Measurements from ENCODE around the gene HCN4.

- TF ChIP-seq CTCF (IDR thresholded peaks at IDR 0.05; ENCODE audit: low read depth, low read length, missing input control), result no peak
- TF ChIP-seq REST (IDR thresholded peaks at IDR 0.05), result no peak
- no peak for TF ChIP-seq FOXA1 (IDR thresholded peaks at IDR 0.05)
- no peak for TF ChIP-seq SP1 (IDR thresholded peaks at IDR 0.05)
- TF ChIP-seq TAF1 (conservative IDR thresholded peaks at IDR 0.05), result no peak
- no peak for TF ChIP-seq RAD21 (IDR thresholded peaks at IDR 0.05)
- TF ChIP-seq MAX (IDR thresholded peaks at IDR 0.05), result no peak
- TF ChIP-seq GABPA (IDR thresholded peaks at IDR 0.05 in 1 of 2, conservative IDR thresholded peaks at IDR 0.05 in 1 of 2), result no peak
- no peak for TF ChIP-seq YY1 (IDR thresholded peaks at IDR 0.05)
- TF ChIP-seq JUND (IDR thresholded peaks at IDR 0.05), result no peak
- no peak for TF ChIP-seq ATF3 (IDR thresholded peaks at IDR 0.05)
Observed at GRCh38 chr15:73322665-73323373, 45.9 kb downstream of the HCN4 start.
